SKM-1 treated with dmso at 0.1 percent for 144 hours (cell line): Measurements from ENCODE around the gene MACROD2.

Experiments used
- DNase-seq: peaks from one replicate; lab custom pipeline; 2025; ENCODE audit not compliant: unreplicated experiment; lab: John Stamatoyannopoulos, UW

MACROD2 gene

GRCh38 chr20:15742627-15743026 lies 1747.3 kb downstream of the MACROD2 start:
- DNase-seq: no peak

GRCh38 chr20:15756002-15756753 lies 1760.9 kb downstream of the MACROD2 start:
- DNase-seq: no peak

- no peak for DNase-seq
These were observed 1761.4 kb downstream of the MACROD2 start for GRCh38 chr20:15756754-15757115.

- DNase-seq: no peak
These were observed 1764.3 kb downstream of the MACROD2 start for GRCh38 chr20:15759594-15759993.

GRCh38 chr20:15760001-15760621 lies 1764.8 kb downstream of the MACROD2 start:
- DNase-seq: no peak

- no peak for DNase-seq
These were observed 1768.0 kb downstream of the MACROD2 start for GRCh38 chr20:15763366-15763765.

- DNase-seq: no peak
These were observed 1772.3 kb downstream of the MACROD2 start for GRCh38 chr20:15767586-15767985.

GRCh38 chr20:15767999-15768741 lies 1772.9 kb downstream of the MACROD2 start:
- no peak for DNase-seq

- no peak for DNase-seq
These were observed 1777.5 kb downstream of the MACROD2 start for GRCh38 chr20:15772826-15773225.

- DNase-seq: no peak
These were observed 1779.6 kb downstream of the MACROD2 start for GRCh38 chr20:15774926-15775325.

- no peak for DNase-seq
These were observed 1781.6 kb downstream of the MACROD2 start for GRCh38 chr20:15776770-15777466.

GRCh38 chr20:15784020-15784419 lies 1788.7 kb downstream of the MACROD2 start:
- no peak for DNase-seq

GRCh38 chr20:15789079-15789478 lies 1793.8 kb downstream of the MACROD2 start:
- DNase-seq: no peak

GRCh38 chr20:15792855-15793254 lies 1797.5 kb downstream of the MACROD2 start:
- no peak for DNase-seq

- no peak for DNase-seq
These were observed 1799.1 kb downstream of the MACROD2 start for GRCh38 chr20:15794409-15794808.

GRCh38 chr20:15795305-15796019 lies 1800.1 kb downstream of the MACROD2 start:
- no peak for DNase-seq

- DNase-seq: no peak
These were observed 1804.6 kb downstream of the MACROD2 start for GRCh38 chr20:15799871-15800270.

GRCh38 chr20:15802020-15802419 lies 1806.7 kb downstream of the MACROD2 start:
- DNase-seq: no peak

GRCh38 chr20:15805154-15805553 lies 1809.8 kb downstream of the MACROD2 start:
- no peak for DNase-seq

- no peak for DNase-seq
These were observed 1810.8 kb downstream of the MACROD2 start for GRCh38 chr20:15806105-15806504.

- no peak for DNase-seq
These were observed 1812.0 kb downstream of the MACROD2 start for GRCh38 chr20:15807271-15807670.
